ENCODE data around the gene SURF2. TPM values are rescaled to one million over a fixed set of nuclear protein-coding genes. Genes with fewer than 3 reads are reported as not detected.
"Not testable (repeated sequence)": the region's sequence is repeated elsewhere in the genome, so short reads cannot be mapped to it uniquely, and the experiment has no call there.

The SURF2 gene
- total RNA-seq, 1 experiment from 2014 or later, result 29.6 TPM

DNA sequence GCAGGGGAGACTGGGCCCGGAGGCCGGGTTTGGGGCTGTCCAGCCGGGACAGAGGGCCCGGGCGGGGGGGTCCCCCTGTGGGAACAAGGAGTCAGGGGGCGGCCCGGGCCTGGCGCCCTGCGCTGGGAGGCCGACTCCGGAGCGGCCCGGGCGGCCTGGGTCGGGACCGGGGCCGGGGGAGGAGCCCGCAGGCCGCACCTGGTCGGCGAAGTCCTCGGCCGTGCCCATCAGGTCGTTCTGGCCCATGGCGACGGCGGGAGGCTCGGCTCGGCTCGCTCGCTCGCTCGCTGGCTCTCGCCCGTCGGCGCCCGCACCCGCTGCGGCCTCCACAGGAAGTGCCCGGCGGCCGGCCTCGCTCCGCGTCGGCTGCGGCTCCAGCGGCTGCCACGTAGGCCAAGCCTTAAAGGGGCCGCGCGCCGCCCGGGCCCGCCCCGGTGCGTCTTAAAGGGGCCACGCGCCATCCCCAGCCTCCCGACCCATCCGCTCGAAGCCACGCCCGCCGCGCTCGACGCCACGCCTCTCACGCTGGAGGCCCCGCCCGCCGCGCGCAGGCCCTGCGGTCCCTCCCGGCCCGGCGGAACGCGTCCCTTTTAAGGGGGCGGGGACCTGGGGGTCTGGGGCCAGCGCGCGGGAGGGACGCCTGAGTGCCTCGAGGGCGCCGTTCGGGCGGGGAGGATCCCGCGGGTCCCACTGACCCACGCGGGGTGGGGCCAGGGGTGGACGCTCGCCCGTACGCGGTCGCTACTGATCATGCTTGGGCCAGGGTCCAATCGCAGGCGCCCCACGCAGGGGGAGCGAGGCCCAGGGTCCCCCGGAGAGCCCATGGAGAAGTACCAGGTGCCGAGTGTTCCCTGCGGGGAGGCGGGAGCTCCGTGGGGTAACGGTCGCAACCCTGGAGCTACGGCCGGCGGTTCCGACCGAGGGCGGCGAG lies 19.6 kb downstream of the SURF2 start, which contains the start of the genes STKLD1 and SURF4:
Gene STKLD1 (plus strand): TSS at position 643 of the 931 bp plus-strand sequence. CDS start 108 bp downstream, at position 751.
Gene SURF4 (minus strand): TSS at position 337 of the 931 bp plus-strand sequence. CDS start 91 bp downstream, at position 246.
- DNase-seq (ENCODE audit: low read depth), result peak; percentile 94

DNA sequence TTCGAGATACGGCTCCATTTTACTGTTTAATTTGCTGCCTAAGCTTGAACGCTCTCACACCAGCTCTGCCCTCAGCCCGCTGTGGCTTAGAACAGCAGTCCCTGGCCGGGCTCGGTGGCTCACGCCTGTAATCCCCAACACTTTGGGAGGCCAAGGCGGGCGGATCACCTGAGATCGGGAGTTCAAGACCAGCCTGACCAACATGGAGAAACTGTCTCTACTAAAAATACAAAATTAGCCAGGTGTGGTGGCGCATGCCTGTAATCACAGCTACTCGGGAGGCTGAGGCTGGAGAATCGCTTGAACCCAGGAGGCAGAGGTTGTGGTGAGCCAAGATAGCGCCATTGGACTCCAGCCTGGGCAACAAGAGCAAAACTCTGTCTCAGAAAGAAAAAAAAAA lies 20.9 kb downstream of the SURF2 start:
- not testable (repeated sequence) for DNase-seq (ENCODE audit: low read depth)

DNA sequence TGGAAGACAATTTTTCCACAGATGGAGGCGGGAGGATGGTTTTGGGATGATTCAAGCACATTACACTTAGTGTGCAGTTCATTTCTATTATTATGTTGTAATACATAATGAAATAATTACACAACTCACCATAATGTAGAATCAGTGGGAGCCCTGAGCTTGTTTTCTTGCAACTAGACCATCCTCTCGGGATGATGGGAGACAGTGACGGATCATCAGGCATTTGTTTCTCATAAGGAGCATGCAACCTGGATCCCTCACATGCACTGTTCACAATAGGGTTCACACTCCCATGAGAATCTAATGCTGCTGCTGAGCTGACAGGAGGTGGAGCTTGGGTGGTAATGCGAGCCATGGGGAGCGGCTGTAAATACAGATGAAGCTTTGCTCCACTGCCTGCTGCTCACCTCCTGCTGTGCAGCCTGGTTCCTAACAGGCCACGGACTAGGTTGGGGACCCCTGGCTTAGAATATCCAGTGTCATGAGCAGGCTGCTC lies 21.4 kb downstream of the SURF2 start:
- peak; percentile 55 for DNase-seq (ENCODE audit: low read depth)

DNA sequence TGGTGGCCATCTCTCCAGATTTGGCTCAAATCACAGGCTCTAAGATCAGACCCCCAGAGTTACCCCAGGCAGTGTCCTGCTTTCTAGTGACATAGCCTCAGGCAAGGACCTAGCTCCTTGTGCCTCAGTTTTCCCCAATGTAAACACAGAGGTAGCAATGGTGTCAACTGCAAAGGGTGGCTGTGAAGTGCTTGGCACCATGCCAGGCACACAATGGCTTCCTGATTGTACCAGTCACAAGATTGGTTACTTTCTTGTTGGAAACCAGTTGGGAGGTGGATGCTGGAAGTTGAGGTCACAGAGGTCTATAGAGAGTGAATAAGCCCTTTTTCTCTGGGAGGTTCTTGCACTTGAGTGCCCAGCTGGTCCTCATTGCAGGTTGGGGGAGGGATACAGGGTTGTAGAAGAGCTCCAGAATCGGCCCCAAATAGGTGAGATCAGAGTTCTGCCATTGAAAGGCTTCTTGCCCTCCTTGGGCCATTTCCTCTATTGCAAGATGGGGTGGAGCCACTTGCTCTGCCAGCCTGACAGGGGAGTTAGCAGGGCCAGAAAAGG lies 22.1 kb downstream of the SURF2 start:
- DNase-seq (ENCODE audit: low read depth), result no peak

DNA sequence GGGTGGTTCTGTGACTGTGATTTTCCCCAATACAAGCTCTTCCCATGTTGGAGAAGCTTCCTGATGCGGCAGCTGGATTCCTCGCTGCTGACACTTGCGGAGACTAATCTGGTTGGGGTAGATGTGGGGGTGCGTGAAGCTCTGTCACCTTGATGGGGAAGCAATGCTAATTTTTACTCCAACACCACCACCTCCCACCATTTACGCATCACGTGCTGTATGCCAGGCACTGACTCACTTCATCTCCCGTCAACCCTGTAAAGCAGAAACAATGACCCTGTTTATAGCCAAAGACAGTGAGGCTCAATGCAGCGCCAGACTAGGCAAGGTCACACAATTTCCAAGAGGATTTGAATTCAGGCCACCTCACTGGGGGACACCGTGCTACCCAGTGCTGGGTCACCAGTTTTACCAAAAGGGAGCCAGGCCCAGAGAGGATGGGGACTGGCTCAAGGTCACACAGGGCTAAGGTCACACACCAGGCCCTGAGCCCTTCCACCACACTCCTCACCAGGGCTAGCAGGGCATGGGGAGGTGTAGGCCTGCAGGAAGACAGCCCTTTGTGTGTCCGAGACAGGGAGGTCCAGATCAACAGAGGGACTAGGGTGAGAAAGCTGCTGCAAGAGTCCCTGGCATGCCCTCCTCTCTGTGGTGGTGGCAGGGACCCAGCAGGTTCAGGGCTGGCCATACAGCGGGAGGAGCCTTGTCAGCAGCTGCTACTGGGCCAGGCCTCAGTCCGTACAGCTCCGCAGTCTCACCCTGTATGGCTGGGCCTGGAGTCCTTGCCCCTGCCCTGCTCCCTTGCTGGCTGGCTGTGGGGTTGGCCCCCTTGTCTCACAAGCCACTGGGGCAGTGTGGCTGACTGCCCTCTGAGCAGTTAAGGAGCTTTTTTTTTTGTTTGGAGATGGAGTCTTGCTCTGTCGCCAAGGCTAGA lies 23.1 kb downstream of the SURF2 start:
- DNase-seq (ENCODE audit: low read depth), result no peak

DNA sequence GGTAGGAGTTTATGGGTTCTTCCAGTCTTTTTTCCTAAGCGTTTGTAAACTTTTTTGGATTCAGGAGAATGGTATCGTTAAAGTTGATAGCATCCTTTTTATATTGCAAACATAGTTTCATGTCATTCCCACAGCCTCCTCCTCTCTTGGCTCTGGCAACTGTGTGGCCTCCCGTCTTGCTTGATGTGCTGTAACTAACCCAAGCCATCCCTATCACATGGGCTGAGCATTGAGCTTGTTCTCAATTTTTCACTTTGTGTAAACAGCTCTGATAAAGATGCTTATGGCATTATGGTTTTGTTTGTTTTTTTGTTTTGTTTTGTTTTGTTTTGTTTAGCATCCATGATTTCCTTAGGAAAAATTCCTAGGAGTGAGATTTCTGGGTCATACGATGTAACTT lies 24.4 kb downstream of the SURF2 start:
- no peak for DNase-seq (ENCODE audit: low read depth)

DNA sequence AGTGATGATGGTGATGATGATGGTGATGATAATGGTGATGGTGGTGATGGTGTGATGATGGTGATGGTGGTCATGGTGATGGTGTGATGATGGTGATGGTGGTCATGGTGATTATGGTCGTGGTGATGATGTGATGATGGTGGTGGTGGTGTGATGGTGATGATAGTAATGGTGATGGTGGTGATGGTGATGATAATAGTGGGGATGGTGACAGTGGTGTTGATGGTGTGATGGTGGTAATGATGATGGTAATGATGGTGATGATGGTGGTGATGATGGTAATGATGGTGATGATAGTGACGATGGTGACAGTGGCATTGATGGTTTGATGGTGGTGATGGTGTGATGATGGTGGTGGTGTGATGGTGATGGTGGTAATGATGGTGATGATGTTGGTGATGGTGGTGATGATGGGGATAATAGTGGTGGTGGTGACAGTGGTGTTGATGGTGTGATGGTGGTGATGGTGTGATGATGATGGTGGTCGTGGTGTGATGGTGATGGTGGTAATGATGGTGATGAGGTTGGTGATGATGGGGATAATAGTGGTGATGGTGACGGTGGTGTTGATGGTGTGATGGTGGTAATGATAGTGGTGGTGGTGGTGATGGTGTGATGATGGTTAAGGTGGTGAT lies 26.3 kb downstream of the SURF2 start:
- DNase-seq (ENCODE audit: low read depth), result no peak

DNA sequence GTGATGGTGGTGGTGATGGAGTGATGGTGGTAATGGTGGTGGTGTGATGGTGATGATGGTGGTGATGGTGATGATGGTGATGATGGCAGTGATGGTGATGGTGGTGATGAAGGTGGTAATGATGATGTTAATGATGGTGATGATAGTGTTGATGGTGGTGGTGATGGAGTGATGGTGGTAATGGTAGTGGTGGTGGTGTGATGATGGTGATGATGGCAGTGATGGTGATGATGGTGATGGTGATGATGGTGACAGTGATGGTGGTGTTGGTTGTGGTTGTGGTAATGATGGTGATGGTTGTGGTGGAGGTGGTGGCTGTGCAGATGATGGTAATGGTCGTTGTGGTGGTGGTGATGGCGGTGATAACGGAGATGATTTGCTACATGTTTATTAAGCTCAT lies 27.1 kb downstream of the SURF2 start:
- no peak for DNase-seq (ENCODE audit: low read depth)

DNA sequence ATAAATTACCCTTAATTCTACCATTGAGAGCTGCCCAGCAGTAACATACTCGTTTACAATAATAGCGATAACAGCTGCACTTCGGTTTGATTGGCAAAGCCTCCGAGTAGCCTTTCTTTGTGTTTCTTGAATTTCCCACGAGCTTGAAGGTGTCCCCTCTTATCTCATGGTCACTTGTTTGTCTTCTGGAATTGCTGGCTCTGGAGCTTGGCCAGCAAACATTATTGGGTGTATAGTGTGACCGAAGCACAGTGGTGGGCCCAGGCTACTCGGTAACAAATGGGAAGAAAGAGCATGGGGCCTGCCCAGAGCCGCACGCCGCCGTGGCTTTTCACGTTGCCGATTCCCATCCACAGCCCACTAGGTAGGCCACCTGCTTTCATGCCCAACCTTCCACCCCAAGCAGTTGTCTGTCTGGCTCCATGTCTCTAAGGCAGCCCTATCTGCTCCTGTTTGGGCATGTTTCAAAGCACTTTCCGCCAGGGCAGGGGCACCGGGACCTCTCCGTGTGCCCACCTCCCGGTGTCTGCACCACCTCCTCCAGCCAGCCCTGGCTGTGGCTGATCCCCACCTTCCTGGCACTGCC lies 28.5 kb downstream of the SURF2 start:
- no peak for DNase-seq (ENCODE audit: low read depth)

DNA sequence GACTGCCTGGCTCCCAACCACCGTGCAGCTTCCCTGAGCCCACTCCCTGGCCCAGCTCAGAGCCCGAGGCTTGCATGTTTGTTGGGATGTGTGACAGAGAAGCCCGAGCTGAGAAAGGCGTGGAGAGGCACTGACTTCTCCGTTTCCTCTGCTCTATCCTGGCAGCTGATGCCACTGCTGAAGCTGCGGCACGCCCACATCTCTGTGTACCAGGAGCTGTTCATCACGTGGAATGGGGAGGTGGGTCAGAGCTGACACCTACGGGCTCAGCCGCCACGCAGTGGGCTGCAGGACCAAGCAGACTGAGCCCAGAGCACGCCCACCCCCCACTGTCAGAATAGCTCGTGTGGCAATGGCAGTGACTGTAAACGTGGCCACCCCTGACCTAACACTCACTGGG lies 29.1 kb downstream of the SURF2 start:
- DNase-seq (ENCODE audit: low read depth), result no peak

DNA sequence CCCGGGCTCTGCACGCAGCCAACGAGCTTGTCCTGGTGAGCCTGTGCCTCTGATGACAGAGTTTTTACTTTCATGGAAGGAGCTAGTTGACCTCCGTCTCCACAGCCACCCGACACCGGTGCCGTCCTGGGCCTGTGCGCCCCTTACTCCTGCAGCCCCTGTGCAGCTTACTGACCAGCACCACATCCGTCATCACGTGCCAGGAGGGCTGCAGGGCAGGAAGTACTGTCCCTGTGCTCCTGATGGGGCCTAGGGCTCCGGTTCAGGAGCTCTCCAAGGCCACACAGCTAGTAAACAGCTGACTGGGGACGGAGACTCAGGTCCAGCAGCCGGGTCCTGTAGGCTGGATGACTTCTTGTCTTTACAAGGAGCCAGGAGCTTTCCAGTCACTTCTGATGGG lies 30.0 kb downstream of the SURF2 start:
- DNase-seq (ENCODE audit: low read depth), result no peak

DNA sequence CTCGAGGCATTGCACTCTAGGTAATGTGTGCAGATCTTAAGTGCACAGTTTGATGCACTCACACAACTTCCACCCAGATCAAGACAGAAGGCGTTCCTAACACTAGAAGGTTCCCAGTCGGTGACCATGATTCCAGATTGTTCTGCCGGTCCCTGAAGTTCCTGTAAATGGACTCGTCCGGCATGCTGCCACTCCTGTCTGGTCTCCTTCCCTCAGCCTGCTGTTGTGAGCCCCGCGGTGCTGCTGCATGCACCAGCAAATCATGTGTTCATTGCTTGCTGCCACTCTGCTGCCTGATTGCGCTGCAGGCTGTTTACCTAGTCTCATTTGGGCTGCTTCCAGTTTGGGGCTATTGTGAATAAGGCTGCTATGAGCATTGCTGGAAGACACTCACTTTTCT lies 31.3 kb downstream of the SURF2 start:
- no peak for DNase-seq (ENCODE audit: low read depth)

DNA sequence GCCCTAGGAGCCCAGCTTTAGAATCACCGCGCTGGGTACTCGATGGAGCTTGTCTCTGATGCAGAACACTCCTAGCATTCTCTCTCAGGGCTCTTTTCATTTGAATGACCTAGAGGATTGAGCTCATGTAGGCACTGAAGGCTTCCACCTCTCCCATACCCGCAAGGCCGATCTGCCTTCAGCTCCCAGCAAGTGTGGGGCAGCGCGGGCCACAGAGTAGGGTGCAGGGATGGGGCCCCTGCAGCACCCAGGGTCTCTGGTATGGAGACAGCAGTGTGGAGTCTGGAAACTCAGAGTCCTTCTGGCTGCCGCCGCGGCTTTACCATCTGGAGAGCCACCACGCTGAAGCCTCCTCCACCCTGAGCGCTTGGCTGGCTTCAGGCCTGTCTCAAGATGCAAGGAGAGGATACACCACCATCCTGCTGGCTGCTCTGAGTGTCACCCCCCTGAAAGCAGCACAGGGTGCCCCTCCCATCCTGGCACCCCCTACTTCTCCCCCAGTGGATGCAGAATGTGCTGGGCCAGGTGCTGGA lies 32.7 kb downstream of the SURF2 start:
- no peak for DNase-seq (ENCODE audit: low read depth)

DNA sequence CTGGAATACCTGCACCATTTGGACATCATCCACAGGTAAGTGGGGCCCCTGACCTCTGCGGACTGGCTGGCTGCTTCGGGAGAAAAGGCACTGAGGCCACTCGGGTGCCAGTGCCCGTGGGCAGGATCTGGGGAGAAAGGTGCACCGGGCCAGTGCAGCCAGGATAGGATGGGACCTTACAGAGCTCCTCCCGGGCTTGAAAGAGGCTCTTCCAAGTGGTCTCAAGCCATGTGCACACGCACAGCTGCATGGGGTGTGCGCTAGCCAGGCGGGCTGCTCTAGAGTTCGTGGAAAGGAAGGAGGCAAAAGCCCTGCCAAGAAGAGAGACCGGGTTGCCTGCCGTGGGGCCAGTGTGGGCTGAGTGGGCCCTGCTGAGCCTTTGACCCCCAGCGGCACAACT lies 33.2 kb downstream of the SURF2 start:
- no peak for DNase-seq (ENCODE audit: low read depth)

DNA sequence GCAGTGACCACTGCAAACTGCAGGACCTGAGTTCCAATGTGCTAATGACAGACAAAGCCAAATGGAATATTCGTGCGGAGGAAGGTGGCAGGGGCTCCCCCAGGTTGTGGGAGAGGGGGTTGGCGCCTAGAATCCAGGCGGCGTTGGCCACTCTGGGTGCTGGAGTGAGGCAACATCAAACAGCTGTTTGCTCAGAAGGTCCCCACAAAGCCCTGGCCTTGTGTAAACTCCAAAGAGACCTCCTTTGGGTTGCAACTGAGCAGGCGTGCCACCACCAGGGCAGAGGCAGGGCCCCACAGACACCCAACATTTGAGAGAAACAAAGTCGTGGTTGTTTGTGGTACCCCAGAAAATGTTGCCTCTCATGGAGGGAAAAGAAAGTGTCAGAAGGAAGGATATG lies 34.4 kb downstream of the SURF2 start:
- DNase-seq (ENCODE audit: low read depth), result no peak

DNA sequence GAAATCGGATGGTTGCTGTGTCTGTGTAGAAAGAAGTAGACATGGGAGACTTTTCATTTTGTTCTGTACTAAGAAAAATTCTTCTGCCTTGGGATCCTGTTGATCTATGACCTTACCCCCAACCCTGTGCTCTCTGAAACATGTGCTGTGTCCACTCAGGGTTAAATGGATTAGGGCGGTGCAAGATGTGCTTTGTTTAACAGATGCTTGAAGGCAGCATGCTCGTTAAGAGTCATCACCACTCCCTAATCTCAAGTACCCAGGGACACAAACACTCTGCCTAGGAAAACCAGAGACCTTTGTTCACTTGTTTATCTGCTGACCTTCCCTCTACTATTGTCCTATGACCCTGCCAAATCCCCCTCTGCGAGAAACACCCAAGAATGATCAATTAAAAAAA lies 35.1 kb downstream of the SURF2 start:
- not testable (repeated sequence) for DNase-seq (ENCODE audit: low read depth)

DNA sequence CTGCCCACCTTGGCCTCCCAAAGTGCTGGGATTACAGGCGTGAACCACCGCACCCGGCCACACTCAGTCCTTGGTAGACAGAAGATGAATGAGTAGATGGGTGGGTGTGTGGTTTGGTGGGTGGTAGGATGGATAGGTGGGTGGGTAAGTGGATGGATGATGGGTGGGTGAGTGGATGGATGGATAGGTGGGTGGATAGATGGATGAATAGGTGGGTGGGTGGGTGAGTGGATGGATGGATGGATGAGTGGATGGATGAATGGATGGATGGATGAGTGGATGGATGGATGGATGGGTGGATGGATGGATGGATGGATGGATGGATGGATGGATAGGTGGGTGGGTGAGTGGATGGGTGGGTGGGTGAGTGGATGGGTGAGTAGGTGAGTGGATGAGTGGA lies 36.0 kb downstream of the SURF2 start:
- not testable (repeated sequence) for DNase-seq (ENCODE audit: low read depth)

DNA sequence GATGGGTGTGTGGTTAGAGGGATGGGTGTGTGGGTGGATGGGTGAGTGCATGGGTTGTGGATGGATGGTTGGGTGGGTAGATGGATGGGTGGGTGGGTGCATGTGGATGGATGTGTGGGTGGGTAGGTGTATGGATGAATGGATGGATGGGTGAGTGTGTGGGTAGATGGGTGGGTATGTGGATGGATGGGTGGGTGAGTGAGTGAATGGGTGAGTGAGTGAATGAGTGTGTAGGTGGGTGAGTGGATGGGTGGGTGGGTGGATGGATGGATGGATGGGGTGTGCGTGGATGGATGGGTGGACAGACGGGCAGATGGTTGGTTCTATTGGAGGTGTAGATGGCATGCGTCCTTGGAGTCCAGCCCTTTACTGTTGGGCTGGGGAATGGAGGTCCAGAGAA lies 37.0 kb downstream of the SURF2 start:
- DNase-seq (ENCODE audit: low read depth), result no peak

DNA sequence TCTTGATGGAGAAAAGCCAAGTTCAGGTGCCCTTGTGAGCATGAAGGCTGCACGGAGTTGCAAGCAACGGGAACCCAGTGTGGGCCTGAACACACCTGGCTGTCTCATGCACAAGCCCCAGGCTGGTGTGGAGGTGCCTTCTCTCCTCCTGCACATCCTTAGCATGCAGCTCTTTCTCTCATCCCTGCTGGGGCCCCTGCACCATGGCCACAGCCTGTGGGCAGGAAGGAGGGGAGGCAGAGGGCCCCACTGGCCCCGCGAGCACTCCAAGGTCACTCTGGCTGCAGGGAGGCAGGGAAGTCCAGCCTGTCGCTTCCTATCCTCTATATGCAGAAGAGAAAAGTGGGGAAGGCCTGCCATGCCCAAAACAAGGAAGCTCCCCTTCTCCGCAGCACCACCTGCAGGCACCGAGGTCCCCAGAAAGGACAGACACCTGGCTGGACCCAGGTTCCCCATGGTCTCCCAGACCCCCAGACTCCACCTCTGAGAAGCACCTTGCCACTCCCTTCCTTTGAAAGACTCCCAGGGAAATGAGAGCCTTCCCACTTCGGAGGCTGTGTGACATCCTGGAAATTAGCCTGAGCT lies 38.4 kb downstream of the SURF2 start:
- no peak for DNase-seq (ENCODE audit: low read depth)

DNA sequence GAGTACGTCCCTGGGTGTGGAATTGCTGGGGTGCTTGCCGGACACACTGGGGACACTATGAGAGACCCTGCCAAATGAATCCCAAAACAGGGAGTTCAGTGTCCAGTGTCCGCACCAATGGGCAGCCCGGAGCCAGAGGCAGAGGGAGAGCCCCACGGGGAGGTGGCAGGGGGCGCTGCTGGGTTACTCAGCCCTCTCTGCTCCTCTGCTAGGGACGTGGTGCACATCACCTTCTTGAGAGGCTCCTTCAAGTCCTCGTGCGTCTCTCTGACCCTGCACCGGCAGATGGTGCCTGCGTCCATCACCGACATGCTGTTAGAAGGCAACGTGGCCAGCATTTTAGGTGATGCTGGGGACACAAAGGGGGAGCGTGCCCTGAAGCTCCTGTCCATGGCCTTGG lies 40.6 kb downstream of the SURF2 start:
- DNase-seq (ENCODE audit: low read depth), result no peak

Measured in LHCN-M2 (cell line).